Neural crest cell (in vitro differentiated cells): Measurements from ENCODE around the gene KCNC3. TPM values are rescaled to one million over a fixed set of nuclear protein-coding genes. Genes with fewer than 3 reads are reported as not detected.

Experiments
- DNase-seq: peaks from one replicate; pipeline ENCODE4 v3.0.0; 2021; ENCODE audit warnings: low read depth, mixed read lengths, low spot score
- H3K27ac Mint-ChIP-seq: one replicate; pipeline ENCODE4 v1.8.0; 2021; ENCODE audit warnings: mild to moderate bottlenecking, mixed read lengths; ENCODE audit not compliant: unreplicated experiment
- H3K27me3 Mint-ChIP-seq: 2 replicates; pipeline ENCODE4 v1.8.0; 2021; ENCODE audit warnings: low read depth, mild to moderate bottlenecking, mixed read lengths
- H3K36me3 Mint-ChIP-seq: 2 replicates; pipeline ENCODE4 v1.8.0; 2021; ENCODE audit warnings: low read depth, mild to moderate bottlenecking, mixed read lengths
- H3K4me1 Mint-ChIP-seq: 2 replicates; pipeline ENCODE4 v1.8.0; 2021; ENCODE audit warnings: mixed read lengths
- H3K4me3 Mint-ChIP-seq: one replicate; pipeline ENCODE4 v1.8.0; 2021; ENCODE audit warnings: mild to moderate bottlenecking, mixed read lengths
- H3K9me3 Mint-ChIP-seq: 2 replicates; pipeline ENCODE4 v1.8.0; 2021; ENCODE audit warnings: mixed read lengths
- CTCF ChIP-seq: fragments of 200-600 bp; sonication (generic); conservative IDR thresholded peaks from 2 replicates; pipeline ENCODE4 v1.5.0; 2021; ENCODE audit warnings: antibody characterized with exemption, mild to moderate bottlenecking
- total RNA-seq: library from RNA; stranded (reverse); gene quantifications from 2 replicates; pipeline ENCODE4 v1.2.1, GENCODE V29; 2021

Gene KCNC3
- total RNA-seq, 1 donor from 2014 or later = 4.2 TPM

GRCh38 chr19:50264483-50265186 is 64.5 kb downstream of the KCNC3 start:
- TF ChIP-seq CTCF = no peak
- Mint-ChIP-seq H3K9me3 (no peaks in the 10 kb centered on the region), H3K27ac (no peak overlapping the region), H3K4me3 (no peak overlapping the region), H3K36me3 (no peaks in the 10 kb centered on the region), H3K4me1 (no peaks in the 10 kb centered on the region), H3K27me3 (peaks cover 3% of the 10 kb centered on the region)
- DNase-seq = no peak

GRCh38 chr19:50263176-50263575 is 66.0 kb downstream of the KCNC3 start:
- TF ChIP-seq CTCF = no peak
- H3K4me1 Mint-ChIP-seq = no peaks in the 10 kb centered on the region
- DNase-seq = no peak
- H3K27me3 Mint-ChIP-seq = peaks cover 3% of the 10 kb centered on the region
- no peak overlapping the region for H3K4me3 Mint-ChIP-seq
- no peak overlapping the region for H3K27ac Mint-ChIP-seq
- H3K36me3 Mint-ChIP-seq = no peaks in the 10 kb centered on the region
- no peaks in the 10 kb centered on the region for H3K9me3 Mint-ChIP-seq

Other genes starting within 250 kb of the KCNC3 start
- gene IZUMO2, start 166.1 kb downstream of the KCNC3 start, total RNA-seq = not detected in 2 replicates
- 4.0 and 4.7 TPM in 2 replicates for gene MYH14, start 125.8 kb downstream of the KCNC3 start, total RNA-seq
- gene NAPSA, start 36.3 kb upstream of the KCNC3 start, total RNA-seq = 0.96 and 1.0 TPM in 2 replicates
- 21.8 and 22.8 TPM in 2 replicates for gene NR1H2, start 47.1 kb upstream of the KCNC3 start, total RNA-seq
- gene POLD1, start 55.0 kb upstream of the KCNC3 start, total RNA-seq = 151 and 160 TPM in 2 replicates
- not detected in 2 replicates for gene SPIB, start 89.6 kb upstream of the KCNC3 start, total RNA-seq
- not detected in 2 replicates for gene MYBPC2, start 103.5 kb upstream of the KCNC3 start, total RNA-seq
- 125 and 129 TPM in 2 replicates for gene EMC10, start 147.1 kb upstream of the KCNC3 start, total RNA-seq
- gene GARIN5A, start 147.5 kb upstream of the KCNC3 start, total RNA-seq = 1.1 and 1.3 TPM in 2 replicates
- gene JOSD2, start 181.8 kb upstream of the KCNC3 start, total RNA-seq = 10.9 and 13.5 TPM in 2 replicates
- gene ASPDH, start 184.5 kb upstream of the KCNC3 start, total RNA-seq = 1.2 TPM in 1 of 2 replicates, not detected in the other
- gene LRRC4B, start 239.1 kb upstream of the KCNC3 start, total RNA-seq = 42.5 and 50.2 TPM in 2 replicates